ENCODE results near the gene TIAM1.

Gene TIAM1

GRCh38 chr21:31352836-31353235 lies 8.8 kb upstream of the TIAM1 start:
- no peak for DNase-seq

GRCh38 chr21:31351960-31352359 lies 7.9 kb upstream of the TIAM1 start:
- DNase-seq, result no peak

- DNase-seq, result no peak
These were observed 7.4 kb upstream of the TIAM1 start for GRCh38 chr21:31351438-31351837.

- DNase-seq, result no peak
These were observed 5.1 kb upstream of the TIAM1 start for GRCh38 chr21:31349208-31349607.

GRCh38 chr21:31348188-31348587 lies 4.1 kb upstream of the TIAM1 start:
- no peak for DNase-seq

GRCh38 chr21:31347435-31348032 lies 3.5 kb upstream of the TIAM1 start:
- DNase-seq, result no peak

- DNase-seq, result no peak
These were observed 2.3 kb upstream of the TIAM1 start for GRCh38 chr21:31346256-31346821.

GRCh38 chr21:31345136-31345535 lies 1.1 kb upstream of the TIAM1 start:
- DNase-seq, result no peak

- no peak for DNase-seq
These were observed 991 bp downstream of the TIAM1 start for GRCh38 chr21:31343030-31343510.

GRCh38 chr21:31342348-31342747 lies 1.7 kb downstream of the TIAM1 start:
- no peak for DNase-seq

- no peak for DNase-seq
These were observed 3.0 kb downstream of the TIAM1 start for GRCh38 chr21:31340942-31341487.

- DNase-seq, result no peak
These were observed 3.5 kb downstream of the TIAM1 start for GRCh38 chr21:31340514-31340913.

GRCh38 chr21:31339721-31340120 lies 4.3 kb downstream of the TIAM1 start:
- DNase-seq, result no peak

- DNase-seq, result no peak
These were observed 5.1 kb downstream of the TIAM1 start for GRCh38 chr21:31338908-31339368.

- no peak for DNase-seq
These were observed 5.8 kb downstream of the TIAM1 start for GRCh38 chr21:31337996-31338907.

GRCh38 chr21:31337086-31337485 lies 7.0 kb downstream of the TIAM1 start:
- no peak for DNase-seq

- DNase-seq, result no peak
These were observed 7.4 kb downstream of the TIAM1 start for GRCh38 chr21:31336739-31337040.

GRCh38 chr21:31335957-31336738 lies 7.9 kb downstream of the TIAM1 start:
- DNase-seq, result no peak

GRCh38 chr21:31334648-31335121 lies 9.4 kb downstream of the TIAM1 start:
- DNase-seq, result no peak

- no peak for DNase-seq
These were observed 11.5 kb downstream of the TIAM1 start for GRCh38 chr21:31332525-31332924.

GRCh38 chr21:31331231-31331630 lies 12.8 kb downstream of the TIAM1 start:
- DNase-seq, result no peak

GRCh38 chr21:31330144-31330483 lies 13.9 kb downstream of the TIAM1 start:
- no peak for DNase-seq

Data from activated gamma-delta T cell (primary cell).